Nephron progenitor cell (in vitro differentiated cells): ENCODE data around the gene SH2D1B.
A peak's percentile ranks its signal among the peaks of the same experiment; 100 is the strongest.

Source experiments
- DNase-seq: peaks from one replicate; pipeline ENCODE4 v3.0.0; 2021
- H3K27ac Mint-ChIP-seq: 2 replicates; pipeline ENCODE4 v1.8.0; 2021; ENCODE audit warnings: mild to moderate bottlenecking, moderate library complexity, mixed read lengths
- H3K27me3 Mint-ChIP-seq: 2 replicates; pipeline ENCODE4 v1.8.0; 2021; ENCODE audit warnings: mild to moderate bottlenecking, low read depth, mixed read lengths; ENCODE audit not compliant: poor library complexity
- H3K36me3 Mint-ChIP-seq: 2 replicates; pipeline ENCODE4 v1.8.0; 2021; ENCODE audit warnings: low read depth, mixed read lengths
- H3K4me1 Mint-ChIP-seq: 2 replicates; pipeline ENCODE4 v1.8.0; 2021; ENCODE audit warnings: mixed read lengths
- H3K4me3 Mint-ChIP-seq: 2 replicates; pipeline ENCODE4 v1.8.0; 2021; ENCODE audit warnings: mild to moderate bottlenecking, moderate library complexity, mixed read lengths
- H3K9me3 Mint-ChIP-seq: 2 replicates; pipeline ENCODE4 v1.8.0; 2021; ENCODE audit warnings: mild to moderate bottlenecking, moderate library complexity, mixed read lengths
- CTCF ChIP-seq: fragments of 200-600 bp; sonication (generic); IDR thresholded peaks from 2 replicates; pipeline ENCODE4 v1.5.0; 2021; ENCODE audit warnings: antibody characterized with exemption

The SH2D1B gene

DNA sequence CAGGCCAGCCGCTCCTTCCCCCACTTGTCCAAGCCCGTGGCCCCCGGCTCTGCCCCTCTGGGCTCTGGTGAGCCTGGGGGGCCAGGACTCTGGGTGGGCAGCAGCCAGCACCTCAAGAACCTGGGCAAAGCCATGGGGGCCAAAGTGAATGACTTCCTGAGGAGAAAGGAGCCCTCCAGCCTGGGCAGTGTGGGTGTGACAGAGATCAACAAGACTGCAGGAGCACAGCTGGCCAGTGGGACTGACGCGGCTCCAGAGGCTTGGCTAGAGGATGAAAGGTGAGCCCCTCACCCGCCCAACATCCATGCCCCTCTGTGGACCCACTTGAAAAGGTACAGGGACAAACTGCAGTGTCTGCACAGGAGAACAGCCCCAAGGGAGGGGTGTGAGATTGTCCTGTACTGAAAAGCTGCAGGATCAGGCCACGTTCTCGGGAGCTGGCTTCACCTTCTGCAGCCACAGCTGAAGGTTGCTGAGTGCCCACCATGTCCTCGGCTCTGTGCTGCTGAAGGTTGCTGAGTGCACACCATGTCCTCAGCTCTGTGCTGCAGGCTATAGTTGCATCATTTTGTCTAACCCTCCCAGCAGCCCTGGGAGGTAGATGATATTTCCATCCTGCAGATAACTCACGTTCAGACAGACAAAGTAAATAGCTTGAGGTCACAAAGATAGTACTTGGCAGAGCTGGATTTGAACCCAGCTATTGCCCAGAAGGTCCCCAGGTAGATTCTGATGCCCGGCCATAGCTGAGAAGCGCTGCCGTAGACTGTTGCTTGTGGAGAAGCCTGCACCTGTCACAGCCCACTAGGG, 29.8 kb downstream of the SH2D1B start:
- H3K4me1 Mint-ChIP-seq, result peaks cover 10% of the 10 kb centered on the region
- H3K27me3 Mint-ChIP-seq, result peaks cover 8% of the 10 kb centered on the region
- no peak overlapping the region for H3K4me3 Mint-ChIP-seq
- H3K9me3 Mint-ChIP-seq, result no peaks in the 10 kb centered on the region
- TF ChIP-seq CTCF, result no peak
- H3K27ac Mint-ChIP-seq, result no peak overlapping the region
- no peak for DNase-seq
- H3K36me3 Mint-ChIP-seq, result peaks cover 4% of the 10 kb centered on the region

DNA sequence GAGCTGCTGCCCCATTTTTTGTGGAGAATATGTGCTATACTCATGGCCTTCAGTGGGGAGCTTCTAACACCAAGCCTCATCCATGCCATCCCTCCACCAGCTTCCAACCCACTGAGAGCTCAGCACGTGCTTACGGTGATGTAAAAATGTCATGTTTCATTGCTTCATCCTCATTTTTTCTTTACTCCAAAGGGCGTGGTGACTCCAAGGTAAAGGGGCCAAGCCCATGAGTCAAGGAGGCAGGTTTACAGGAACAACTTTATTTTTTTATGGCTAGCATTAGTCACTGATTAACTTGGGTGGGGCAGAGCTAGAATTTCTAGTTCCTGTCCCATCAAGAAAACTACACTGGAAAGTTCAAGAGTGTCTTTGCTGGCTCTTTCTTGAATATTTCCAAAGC, 30.6 kb downstream of the SH2D1B start, which contains the start of gene C1orf226:
Gene C1orf226 (plus strand): TSS at position 346 of the 400 bp plus-strand sequence. CDS start 174 bp downstream, outside the sequence.
- no peaks in the 10 kb centered on the region for H3K9me3 Mint-ChIP-seq
- no peak for TF ChIP-seq CTCF
- H3K27me3 Mint-ChIP-seq, result peaks cover 8% of the 10 kb centered on the region
- H3K4me1 Mint-ChIP-seq, result peaks cover 15% of the 10 kb centered on the region
- H3K36me3 Mint-ChIP-seq, result peaks cover 4% of the 10 kb centered on the region
- H3K27ac Mint-ChIP-seq, result peak within 1 kb of the TSS; percentile 36
- no peak for DNase-seq
- H3K4me3 Mint-ChIP-seq, result no peak within 1 kb of the TSS

- no peak for TF ChIP-seq CTCF
- no peaks in the 10 kb centered on the region for H3K9me3 Mint-ChIP-seq
- H3K27me3 Mint-ChIP-seq, result peaks cover 5% of the 10 kb centered on the region
- no peak overlapping the region for H3K27ac Mint-ChIP-seq
- no peak for DNase-seq
- no peak overlapping the region for H3K4me3 Mint-ChIP-seq
- H3K4me1 Mint-ChIP-seq, result peaks cover 22% of the 10 kb centered on the region
- H3K36me3 Mint-ChIP-seq, result peaks cover 4% of the 10 kb centered on the region
Measured at GRCh38 chr1:162380061-162380846, 31.7 kb downstream of the SH2D1B start.

DNA sequence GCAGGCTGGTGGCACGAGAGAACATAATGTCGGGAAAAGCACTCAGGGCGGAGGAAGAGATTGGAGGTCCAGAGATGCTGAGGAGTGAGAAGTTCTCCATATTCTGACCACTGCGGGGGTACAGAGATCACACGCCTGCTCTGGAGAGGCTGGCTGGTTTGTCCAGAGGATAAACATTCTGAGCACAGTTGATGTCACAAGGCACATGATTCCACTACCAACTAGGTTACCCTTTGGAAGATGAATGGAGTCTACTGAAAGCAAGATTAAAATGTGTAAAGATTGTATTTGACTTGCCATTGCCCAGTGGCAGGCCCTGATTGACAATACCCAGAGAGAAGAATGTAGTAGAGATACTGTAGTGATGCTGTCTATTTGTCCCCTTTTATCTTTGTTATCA, 35.2 kb downstream of the SH2D1B start, which contains the start of gene SPATA46:
Gene SPATA46 (minus strand): TSS at position 164 of the 400 bp plus-strand sequence. CDS start 64 bp downstream, at position 100.
- H3K4me1 Mint-ChIP-seq, result peaks cover 17% of the 10 kb centered on the region
- H3K9me3 Mint-ChIP-seq, result no peaks in the 10 kb centered on the region
- peaks cover 11% of the 10 kb centered on the region for H3K27me3 Mint-ChIP-seq
- no peak within 1 kb of the TSS for H3K27ac Mint-ChIP-seq
- TF ChIP-seq CTCF, result no peak
- H3K36me3 Mint-ChIP-seq, result no peaks in the 10 kb centered on the region
- DNase-seq, result no peak
- H3K4me3 Mint-ChIP-seq, result no peak within 1 kb of the TSS

DNA sequence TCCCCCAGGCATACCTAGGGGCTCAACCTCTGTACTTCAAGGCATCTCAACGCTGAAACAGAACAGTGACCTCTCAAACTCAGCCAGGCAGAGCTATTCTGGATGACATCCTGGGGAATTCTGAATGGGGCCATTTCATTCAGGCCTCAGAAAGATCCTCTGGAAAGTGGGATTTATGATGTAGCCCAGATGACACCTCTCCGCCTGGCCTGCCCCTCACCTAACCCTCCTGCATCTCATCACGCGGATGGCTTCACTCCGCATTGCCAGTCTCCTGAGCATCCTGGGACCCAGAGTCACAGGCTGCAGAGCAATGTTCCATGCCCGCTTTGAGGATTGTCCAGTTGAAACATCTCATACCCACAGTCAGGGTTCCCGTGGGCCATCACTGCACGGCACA, 36.5 kb downstream of the SH2D1B start:
- DNase-seq, result no peak
- no peak overlapping the region for H3K4me3 Mint-ChIP-seq
- no peaks in the 10 kb centered on the region for H3K9me3 Mint-ChIP-seq
- no peaks in the 10 kb centered on the region for H3K36me3 Mint-ChIP-seq
- peak overlapping the region; percentile 68 for H3K27ac Mint-ChIP-seq
- TF ChIP-seq CTCF, result no peak
- peaks cover 17% of the 10 kb centered on the region for H3K4me1 Mint-ChIP-seq
- H3K27me3 Mint-ChIP-seq, result peaks cover 11% of the 10 kb centered on the region
